NT2/D1 (cell line): Measurements from ENCODE around the gene MYH6.

ENCODE experiments used
- YY1 ChIP-seq: IDR thresholded peaks from 2 replicates; pipeline ENCODE4 v1.6.1; 2011; ENCODE audit not compliant: insufficient read length, insufficient read depth
- ZNF274 ChIP-seq: IDR thresholded peaks from 2 replicates; pipeline ENCODE4 v1.6.1; 2011; ENCODE audit warnings: mild to moderate bottlenecking, low read depth, low read length

- TF ChIP-seq YY1, result no peak
- TF ChIP-seq ZNF274, result no peak
Measured at GRCh38 chr14:23345987-23346692, 61.9 kb downstream of the MYH6 start.
